SK-N-MC (cell line): ENCODE measurements around the gene CAPNS2.

Source experiments
- EZH2 ChIP-seq: fragments of 200-600 bp; sonication (generic); IDR thresholded peaks from one replicate; pipeline ENCODE4 v1.6.1; 2017; ENCODE audit warnings: antibody characterized with exemption
- POLR2AphosphoS5 ChIP-seq: IDR thresholded peaks from 2 replicates; pipeline ENCODE4 v1.6.1; 2012; ENCODE audit warnings: mild to moderate bottlenecking, low read depth, low read length, borderline replicate concordance

DNA sequence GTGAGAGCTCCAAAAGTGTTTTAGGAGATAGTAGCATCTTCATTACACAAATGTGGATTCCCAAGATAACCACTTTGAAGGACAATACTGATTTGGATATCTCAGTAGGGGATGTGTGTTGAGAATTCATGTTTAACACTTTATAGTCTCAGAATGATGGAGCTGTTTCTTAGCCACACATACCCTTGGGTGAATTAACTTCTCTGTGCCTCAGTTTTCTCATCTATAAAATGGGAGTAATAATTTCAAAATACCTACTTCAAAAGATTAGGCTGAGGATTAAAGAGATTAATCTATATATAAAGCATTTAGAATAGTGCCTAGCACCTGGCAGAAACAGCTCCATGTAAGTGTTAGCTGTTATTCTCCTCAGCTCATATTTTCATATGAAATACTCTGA is 38.6 kb upstream of the CAPNS2 start:
- TF ChIP-seq EZH2, result no peak
- TF ChIP-seq POLR2AphosphoS5, result no peak
